ENCODE results near the gene CDC73.

DNA sequence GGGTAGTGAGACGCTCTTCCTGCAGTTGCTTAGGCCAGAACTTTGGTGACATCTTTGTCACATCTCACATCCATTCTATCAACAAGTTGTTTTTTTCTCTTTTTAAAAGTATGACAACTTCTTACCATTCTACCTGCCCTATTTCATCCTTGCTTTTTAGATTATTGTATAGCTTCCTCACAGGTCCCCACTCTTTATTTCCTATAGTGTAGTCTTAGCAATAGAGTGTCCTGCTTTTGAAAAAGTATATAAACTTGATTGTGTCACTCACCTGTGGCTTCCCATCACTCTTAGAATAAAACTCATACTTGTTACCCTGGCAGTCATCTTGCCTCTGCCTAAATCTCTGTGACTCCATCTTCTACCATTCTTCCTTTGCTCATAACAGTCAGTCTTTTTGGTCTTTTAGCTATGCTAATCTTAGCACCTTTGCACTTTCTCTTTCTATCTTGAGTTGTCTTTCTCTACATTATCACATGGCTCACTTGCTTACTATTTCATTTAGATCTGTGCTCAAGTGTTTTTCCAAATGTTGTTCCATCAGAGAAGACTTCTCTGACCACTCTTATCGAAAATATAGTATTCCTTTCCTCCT is 9.5 kb downstream of the CDC73 start:
- no peak for TF ChIP-seq SNAI2 (CRISPR knock-in tag; IDR thresholded peaks at IDR 0.05)
- TF ChIP-seq ARNTL (CRISPR knock-in tag; IDR thresholded peaks at IDR 0.05; ENCODE audit: borderline replicate concordance, low read depth), result no peak
- no peak for TF ChIP-seq CSRNP3 (CRISPR knock-in tag; IDR thresholded peaks at IDR 0.05)
- TF ChIP-seq TOX (CRISPR knock-in tag; IDR thresholded peaks at IDR 0.05; ENCODE audit: borderline replicate concordance), result no peak
- TF ChIP-seq PPARA (CRISPR knock-in tag; IDR thresholded peaks at IDR 0.05; ENCODE audit: borderline replicate concordance), result no peak

Measured in SK-N-SH treated with all-trans-retinoic acid at 6 μM for 48 hours (cell line).